ENCODE measurements around the gene PIGU. TPM values are rescaled to one million over a fixed set of nuclear protein-coding genes. Genes with fewer than 3 reads are reported as not detected.
A peak's percentile ranks its signal among the peaks of the same experiment; 100 is the strongest.

PIGU gene
- total RNA-seq, 1 donor from 2014 or later = 40.1 TPM

DNA sequence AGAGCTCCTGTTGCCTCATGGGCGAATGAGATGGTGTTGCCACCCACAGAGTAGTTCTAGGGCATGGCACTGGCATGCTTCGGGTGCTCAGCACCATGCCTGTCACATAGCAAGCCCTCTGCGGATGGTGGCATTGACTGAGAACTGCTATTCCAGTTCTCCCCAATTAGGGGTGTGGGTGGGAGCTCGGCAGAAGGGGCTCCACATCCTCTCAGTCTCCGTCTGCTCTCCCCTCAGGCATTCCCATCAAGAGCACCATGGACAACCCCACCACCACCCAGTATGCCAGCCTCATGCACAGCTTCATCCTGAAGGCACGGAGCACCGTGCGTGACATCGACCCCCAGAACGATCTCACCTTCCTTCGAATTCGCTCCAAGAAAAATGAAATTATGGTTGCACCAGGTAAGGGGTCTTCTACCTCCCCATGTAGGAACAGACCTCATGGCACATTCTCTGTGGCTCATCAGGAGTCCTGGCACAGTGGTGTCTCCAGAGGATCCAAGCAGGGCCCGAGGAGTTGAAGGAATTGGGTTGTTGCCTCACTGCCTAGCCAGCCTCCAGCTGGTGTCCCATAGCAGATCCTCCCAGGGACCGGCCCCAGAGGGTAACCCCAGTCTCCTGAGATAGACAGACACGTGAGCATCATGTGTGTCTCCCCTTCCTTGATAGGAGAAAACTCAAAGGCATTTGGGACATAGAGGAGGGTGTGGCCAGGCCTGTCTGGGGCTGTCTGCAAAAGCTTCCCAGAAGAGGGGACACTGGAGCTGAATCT lies 142.3 kb downstream of the PIGU start:
- Mint-ChIP-seq H3K4me3 (no peak overlapping the region), H3K36me3 (peaks cover 27% of the 10 kb centered on the region), H3K27ac (peak overlapping the region; percentile 69), H3K4me1 (peaks cover 19% of the 10 kb centered on the region), H3K27me3 (ENCODE audit: insufficient read depth, low read depth) (peaks cover 2% of the 10 kb centered on the region), H3K9me3 (no peaks in the 10 kb centered on the region)
- no peaks in the 10 kb centered on the region for H3K27me3 ChIP-seq
- no peak overlapping the region for H3K27ac ChIP-seq
- no peaks in the 10 kb centered on the region for H3K9me3 ChIP-seq (ENCODE audit: low read depth)
- TF ChIP-seq EZH2phosphoT487 (IDR thresholded peaks at IDR 0.05) (no peak), EZH2 (IDR thresholded peaks at IDR 0.05) (no peak)
- TF ChIP-seq, protein P1, sequence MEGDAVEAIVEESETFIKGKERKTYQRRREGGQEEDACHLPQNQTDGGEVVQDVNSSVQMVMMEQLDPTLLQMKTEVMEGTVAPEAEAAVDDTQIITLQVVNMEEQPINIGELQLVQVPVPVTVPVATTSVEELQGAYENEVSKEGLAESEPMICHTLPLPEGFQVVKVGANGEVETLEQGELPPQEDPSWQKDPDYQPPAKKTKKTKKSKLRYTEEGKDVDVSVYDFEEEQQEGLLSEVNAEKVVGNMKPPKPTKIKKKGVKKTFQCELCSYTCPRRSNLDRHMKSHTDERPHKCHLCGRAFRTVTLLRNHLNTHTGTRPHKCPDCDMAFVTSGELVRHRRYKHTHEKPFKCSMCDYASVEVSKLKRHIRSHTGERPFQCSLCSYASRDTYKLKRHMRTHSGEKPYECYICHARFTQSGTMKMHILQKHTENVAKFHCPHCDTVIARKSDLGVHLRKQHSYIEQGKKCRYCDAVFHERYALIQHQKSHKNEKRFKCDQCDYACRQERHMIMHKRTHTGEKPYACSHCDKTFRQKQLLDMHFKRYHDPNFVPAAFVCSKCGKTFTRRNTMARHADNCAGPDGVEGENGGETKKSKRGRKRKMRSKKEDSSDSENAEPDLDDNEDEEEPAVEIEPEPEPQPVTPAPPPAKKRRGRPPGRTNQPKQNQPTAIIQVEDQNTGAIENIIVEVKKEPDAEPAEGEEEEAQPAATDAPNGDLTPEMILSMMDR (IDR thresholded peaks at IDR 0.05) = no peak
- no peaks in the 10 kb centered on the region for H3K36me3 ChIP-seq
- no peak for DNase-seq (ENCODE audit: low spot score)
- peaks cover 3% of the 10 kb centered on the region for H3F3A ChIP-seq (ENCODE audit: low read depth)
- H3K4me1 ChIP-seq = no peaks in the 10 kb centered on the region
- H3K79me2 ChIP-seq (ENCODE audit: low read depth) = peaks cover 4% of the 10 kb centered on the region
- no peak overlapping the region for H3K4me3 ChIP-seq
- no peak overlapping the region for H2AFZ ChIP-seq (replicated peaks)
- H3K9ac ChIP-seq = no peak overlapping the region
- no peak overlapping the region for H3K4me2 ChIP-seq
- peaks cover 57% of the 10 kb centered on the region for H4K20me1 ChIP-seq (ENCODE audit: low read depth)

DNA sequence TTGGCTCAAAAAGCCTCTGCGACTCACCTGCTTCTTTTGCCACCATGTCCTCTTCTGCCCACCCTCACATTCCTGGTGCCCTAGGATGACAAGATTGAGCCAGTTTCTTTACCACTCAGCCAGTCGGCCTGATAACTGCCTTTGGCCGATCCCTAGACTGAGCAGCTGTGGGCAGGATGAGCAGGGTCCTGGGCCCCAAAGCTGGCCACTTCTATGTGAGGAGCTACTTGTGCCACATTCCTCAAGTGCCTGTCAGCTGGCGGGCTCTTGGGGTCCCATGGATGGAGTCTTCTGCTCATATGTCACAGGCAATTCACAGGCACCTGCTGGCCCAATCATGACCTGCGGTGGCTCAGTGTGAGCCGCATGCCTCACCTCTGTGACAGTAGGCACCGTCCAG lies 144.1 kb downstream of the PIGU start:
- H3K4me2 ChIP-seq = no peak overlapping the region
- DNase-seq (ENCODE audit: low spot score) = no peak
- H3K9ac ChIP-seq = no peak overlapping the region
- peaks cover 2% of the 10 kb centered on the region for H3K27me3 Mint-ChIP-seq (ENCODE audit: insufficient read depth, low read depth)
- H3K27ac ChIP-seq = no peak overlapping the region
- no peak overlapping the region for H3K27ac Mint-ChIP-seq
- H3K27me3 ChIP-seq = no peaks in the 10 kb centered on the region
- peaks cover 4% of the 10 kb centered on the region for H3K79me2 ChIP-seq (ENCODE audit: low read depth)
- no peaks in the 10 kb centered on the region for H3K4me1 ChIP-seq
- peaks cover 38% of the 10 kb centered on the region for H3K36me3 Mint-ChIP-seq
- no peak overlapping the region for H3K4me3 Mint-ChIP-seq
- peaks cover 19% of the 10 kb centered on the region for H3K4me1 Mint-ChIP-seq
- H3K9me3 ChIP-seq (ENCODE audit: low read depth) = no peaks in the 10 kb centered on the region
- H3K9me3 Mint-ChIP-seq = no peaks in the 10 kb centered on the region
- H2AFZ ChIP-seq (replicated peaks) = no peak overlapping the region
- no peaks in the 10 kb centered on the region for H3F3A ChIP-seq (ENCODE audit: low read depth)
- H3K36me3 ChIP-seq = no peaks in the 10 kb centered on the region
- TF ChIP-seq EZH2phosphoT487 (IDR thresholded peaks at IDR 0.05) = no peak
- no peak for TF ChIP-seq EZH2 (IDR thresholded peaks at IDR 0.05)
- TF ChIP-seq, protein P1 (IDR thresholded peaks at IDR 0.05) = no peak
- H3K4me3 ChIP-seq = no peak overlapping the region
- peaks cover 54% of the 10 kb centered on the region for H4K20me1 ChIP-seq (ENCODE audit: low read depth)

DNA sequence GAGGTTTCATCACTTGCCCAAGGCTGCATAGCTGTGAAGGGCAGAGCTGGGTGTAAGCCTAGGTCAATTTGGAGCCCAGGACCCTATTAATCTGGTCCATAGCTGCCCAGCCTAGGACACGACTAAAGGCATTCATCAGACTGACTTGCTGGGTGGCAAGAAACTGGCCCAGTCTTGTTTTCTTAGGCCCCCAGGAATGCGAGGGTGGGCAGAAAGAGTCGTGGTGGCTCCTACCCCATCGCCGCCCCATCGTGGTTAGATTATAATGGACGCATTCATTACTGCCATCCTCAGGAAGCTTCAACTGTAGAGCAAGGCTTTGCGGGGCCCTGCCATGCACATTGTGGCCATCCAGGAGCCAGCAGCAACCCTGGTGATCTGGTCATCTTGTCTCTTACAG lies 144.6 kb downstream of the PIGU start:
- no peaks in the 10 kb centered on the region for H3K36me3 ChIP-seq
- Mint-ChIP-seq H3K4me1 (peaks cover 19% of the 10 kb centered on the region), H3K4me3 (no peak overlapping the region), H3K27me3 (ENCODE audit: insufficient read depth, low read depth) (peaks cover 2% of the 10 kb centered on the region), H3K36me3 (peaks cover 36% of the 10 kb centered on the region), H3K27ac (no peak overlapping the region), H3K9me3 (no peaks in the 10 kb centered on the region)
- no peak overlapping the region for H3K4me3 ChIP-seq
- no peak for DNase-seq (ENCODE audit: low spot score)
- no peak overlapping the region for H2AFZ ChIP-seq (replicated peaks)
- peaks cover 54% of the 10 kb centered on the region for H4K20me1 ChIP-seq (ENCODE audit: low read depth)
- H3K9me3 ChIP-seq (ENCODE audit: low read depth) = no peaks in the 10 kb centered on the region
- TF ChIP-seq, protein P1 (IDR thresholded peaks at IDR 0.05) = no peak
- TF ChIP-seq EZH2phosphoT487 (IDR thresholded peaks at IDR 0.05) (no peak), EZH2 (IDR thresholded peaks at IDR 0.05) (no peak)
- H3K4me1 ChIP-seq = no peaks in the 10 kb centered on the region
- no peak overlapping the region for H3K27ac ChIP-seq
- H3K4me2 ChIP-seq = no peak overlapping the region
- H3K9ac ChIP-seq = no peak overlapping the region
- H3K79me2 ChIP-seq (ENCODE audit: low read depth) = peaks cover 4% of the 10 kb centered on the region
- H3K27me3 ChIP-seq = no peaks in the 10 kb centered on the region
- no peaks in the 10 kb centered on the region for H3F3A ChIP-seq (ENCODE audit: low read depth)
